GM21723 (cell line): ENCODE data around the gene MTHFR.

Source experiments
- ATAC-seq: cut with Tn5 transposase; IDR thresholded peaks from one replicate; pipeline ENCODE4 v1.9.1; 2021; ENCODE audit warnings: mild to moderate bottlenecking, moderate library complexity; ENCODE audit not compliant: unreplicated experiment

The MTHFR gene

DNA sequence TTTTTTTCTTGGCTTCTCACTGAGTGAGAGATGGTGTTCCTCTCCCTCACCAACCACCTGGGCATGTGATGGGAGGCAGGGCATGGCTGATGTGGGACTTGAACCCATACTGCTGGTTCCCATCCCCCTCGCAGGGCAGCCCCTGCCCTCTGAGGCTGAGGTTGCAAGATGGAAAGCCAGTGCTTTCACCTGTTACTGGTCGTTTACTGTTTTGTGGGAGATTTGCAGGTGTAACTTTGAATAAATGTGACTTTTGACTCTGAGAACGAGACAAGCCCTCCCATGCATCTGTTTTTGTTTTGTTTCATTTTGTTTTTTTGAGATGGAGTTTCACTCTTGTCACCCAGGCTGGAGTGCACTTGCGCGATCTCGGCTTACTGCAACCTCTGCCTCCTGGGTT is 22.2 kb downstream of the MTHFR start:
- no peak for ATAC-seq

DNA sequence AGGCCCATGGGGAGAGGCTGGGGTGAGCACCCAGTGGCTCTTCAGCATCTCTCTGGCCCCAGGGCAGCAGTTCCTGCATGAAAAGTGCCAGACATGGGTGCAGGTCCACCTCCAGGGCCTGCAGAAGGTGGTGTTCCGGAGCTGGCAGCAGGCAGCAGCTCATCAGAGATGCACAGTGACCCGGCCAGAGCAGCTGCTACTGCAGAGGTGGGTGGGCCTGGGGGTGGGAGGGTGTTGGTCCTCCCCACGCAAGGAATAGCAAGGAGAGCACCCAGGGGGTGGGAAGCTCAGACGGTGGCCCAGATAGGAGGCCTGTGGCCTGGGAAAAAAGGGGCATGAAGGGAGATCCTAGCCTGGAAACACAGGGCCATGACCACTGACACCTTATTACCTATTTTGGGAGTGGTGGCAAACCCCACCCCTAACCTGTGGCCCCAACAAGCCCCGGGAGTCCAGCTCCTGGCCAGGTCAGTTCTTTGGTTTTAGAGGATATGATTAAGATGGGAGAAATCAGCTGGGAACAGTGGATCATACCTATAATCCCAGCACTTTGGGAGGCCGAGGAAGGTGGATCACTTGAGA is 23.5 kb downstream of the MTHFR start:
- ATAC-seq, result no peak

DNA sequence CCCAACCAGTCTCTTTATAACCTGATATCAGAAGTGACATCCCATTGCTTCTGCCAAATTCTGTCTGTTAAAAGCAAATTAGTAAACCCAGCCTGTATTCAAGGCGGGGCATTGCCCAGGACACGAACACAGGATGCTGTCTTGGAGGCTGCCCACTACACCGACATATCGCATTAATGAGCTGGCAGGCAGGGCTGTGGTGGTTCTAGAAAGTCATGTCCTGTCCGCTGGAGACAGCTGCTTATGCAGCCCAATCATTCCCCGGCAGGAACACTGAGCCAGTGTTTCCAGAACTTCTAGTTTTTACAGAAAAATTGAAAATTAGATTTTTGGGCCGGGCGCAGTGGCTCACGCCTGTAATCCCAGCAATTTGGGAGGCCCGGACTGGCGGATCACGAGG is 24.5 kb downstream of the MTHFR start:
- ATAC-seq, result no peak

DNA sequence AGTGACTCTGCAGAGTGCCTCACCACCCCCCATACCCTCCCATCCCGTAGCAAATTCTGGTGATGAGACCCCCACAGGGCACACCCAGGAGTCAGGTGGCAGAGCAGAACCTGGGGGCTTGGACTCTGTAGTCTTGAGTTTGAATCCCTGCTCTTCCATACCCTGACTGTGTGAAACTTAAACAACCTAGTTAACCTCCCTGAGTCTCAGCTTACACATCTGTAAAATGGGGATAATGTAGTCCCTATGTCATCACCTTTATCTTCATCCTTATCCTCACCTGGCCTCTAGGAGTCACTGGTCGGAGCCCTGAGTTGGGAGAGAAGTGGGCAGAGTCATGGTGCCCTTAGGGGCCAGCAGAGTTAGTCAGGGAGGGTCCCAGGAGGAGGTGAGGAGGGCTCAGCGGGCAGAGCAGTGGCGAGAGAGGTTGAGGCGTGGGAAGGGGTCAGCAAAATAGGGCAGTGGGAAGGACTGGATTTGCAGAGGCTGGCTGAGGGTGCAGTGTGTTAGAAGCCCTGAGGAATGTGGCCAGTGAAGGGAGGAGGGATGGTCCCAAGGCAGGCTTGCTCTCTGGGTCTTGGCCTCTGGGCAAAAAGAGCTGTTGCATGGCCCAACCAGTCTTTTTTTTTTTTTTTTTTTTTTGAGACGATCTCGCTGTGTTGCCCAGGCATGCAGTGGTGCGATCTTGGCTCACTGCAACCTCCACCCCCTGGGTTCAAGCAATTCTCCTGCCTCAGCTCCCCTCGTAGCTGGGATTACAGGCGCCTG is 25.2 kb downstream of the MTHFR start:
- ATAC-seq, result no peak

DNA sequence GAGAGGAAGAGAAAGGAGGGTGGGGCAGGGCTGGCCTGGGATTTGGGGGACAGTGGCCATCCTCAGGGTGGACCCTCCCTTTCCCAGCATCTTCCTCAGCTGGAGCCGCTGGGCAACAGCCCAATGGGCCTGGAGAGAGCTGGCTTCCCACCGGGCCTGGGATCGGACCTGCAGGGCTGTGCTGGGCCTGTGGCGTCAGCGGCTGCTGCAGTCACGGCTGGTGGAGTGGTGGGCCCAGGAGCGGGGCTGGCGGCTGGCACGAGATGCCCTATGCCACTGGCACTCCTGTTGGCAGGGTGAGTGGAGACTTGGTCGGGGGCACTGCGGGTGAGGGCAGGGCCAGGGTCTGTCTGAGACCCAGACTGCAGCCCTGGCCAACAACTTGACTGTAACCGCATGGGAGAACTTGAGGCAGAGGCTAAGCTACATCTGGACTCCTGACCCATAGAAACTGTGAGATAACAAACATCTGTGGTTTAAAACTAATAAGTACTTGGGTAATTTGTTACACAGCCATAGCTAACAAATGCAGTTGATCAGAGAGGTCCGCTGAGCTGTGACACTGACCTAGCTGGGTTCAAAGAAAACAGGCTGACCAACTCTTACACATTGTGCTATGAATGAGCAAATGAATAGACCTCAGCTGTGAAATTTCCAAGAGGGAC is 25.9 kb downstream of the MTHFR start:
- no peak for ATAC-seq

DNA sequence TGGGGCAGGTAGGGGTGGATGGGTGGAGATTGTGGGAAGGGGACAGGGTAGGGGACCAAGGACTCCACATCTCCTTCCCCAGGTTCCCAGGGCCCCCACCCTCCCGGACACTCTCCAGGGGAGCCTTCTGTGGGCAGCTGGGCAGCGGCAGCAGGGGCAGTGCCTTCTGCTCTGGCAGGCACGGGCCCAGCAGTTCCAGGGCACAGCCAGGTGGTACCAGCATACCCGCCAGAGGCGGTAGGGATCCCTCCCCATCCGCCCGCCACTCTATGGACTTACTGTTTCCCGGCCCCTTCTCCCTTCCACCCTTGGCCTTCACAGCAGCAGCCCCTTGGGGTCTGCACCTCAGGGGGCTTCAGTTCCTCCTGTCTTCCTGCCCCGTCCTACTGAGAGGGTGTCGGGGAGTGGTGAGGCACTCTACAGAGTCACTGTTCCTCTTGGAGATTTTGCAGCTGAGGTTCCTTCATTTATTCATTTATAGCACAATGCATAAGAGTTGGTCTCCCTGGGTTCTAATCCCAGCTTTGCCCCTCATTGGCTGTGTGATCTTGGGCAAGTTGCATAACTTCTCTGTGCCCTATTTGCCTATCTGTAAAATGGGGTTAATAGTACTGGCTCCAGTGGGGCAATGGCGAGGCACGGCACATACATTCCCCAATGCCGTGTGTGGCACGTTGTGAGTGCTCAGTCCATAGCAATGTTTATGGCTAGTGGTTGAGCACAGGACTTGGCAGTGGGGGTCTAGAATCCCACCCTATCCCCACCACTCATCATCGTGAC is 26.7 kb downstream of the MTHFR start:
- no peak for ATAC-seq

DNA sequence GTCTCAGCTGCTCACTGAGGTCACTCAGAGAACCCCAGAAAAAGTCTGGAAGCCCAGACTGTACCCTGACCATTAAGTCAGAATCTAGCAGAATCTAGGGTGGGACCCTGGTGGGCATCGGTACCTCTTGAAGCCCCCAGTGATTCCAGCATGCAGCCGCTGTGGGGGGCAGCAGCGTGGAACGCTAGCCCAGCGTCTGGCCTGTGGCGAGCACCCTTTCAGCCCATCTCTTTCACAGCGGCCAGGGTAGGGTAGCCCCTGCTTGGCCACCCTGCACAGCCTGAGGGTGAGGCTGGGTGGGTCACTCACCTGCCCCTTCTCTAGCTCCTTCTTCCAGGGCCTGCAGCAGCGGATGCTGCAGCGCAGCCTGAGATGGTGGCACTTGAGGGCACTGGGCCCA is 27.4 kb downstream of the MTHFR start:
- ATAC-seq, result no peak

DNA sequence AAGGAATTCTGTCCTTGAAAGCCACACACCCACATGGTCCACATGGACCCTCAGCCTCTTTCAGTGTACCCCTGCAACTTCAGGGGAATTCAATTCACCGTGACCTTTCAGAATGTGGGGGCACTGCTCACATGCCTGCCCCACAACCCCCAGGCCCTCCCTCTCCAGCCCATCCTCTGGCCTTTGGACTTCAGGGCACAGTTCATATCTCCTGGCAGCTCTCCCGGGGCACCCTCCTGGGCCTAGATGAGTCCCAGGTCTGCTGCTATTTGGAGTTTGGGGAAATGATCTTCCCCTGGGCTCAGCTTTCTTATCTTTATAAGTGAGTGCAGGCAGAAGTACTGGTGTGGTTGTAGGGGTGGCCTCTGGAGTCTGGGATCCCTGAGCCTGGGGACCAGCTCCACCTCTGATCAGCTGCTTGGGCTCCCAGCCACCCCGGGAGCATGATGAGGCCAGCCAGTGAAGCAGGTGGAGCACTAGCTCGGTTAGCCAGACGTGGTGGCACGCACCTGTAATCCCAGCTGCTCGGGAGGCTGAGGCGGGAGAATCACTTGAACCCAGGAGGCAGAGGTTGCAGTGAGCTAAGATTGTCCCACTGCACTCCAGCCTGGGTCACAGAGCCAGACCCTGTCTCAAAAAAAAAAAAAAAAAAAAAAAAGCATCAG is 28.0 kb downstream of the MTHFR start:
- no peak for ATAC-seq

DNA sequence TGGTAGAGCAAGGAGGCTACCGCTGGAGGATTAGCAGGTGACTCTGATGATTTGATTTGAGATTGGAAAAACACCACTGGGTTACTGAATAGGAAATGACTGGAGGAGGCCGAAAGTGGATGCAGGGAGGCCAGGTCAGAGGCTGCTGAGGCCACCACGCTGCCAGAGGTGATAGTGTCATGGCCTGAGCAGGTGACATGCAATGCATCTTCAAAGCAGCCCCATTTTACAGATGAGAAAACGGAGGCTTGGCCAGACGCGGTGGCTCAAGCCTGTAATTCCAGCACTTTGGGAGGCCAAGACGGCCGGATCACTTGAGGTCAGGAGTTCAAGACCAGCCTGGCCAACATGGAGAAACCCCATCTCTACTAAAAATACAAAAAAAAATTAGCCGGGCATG is 31.0 kb downstream of the MTHFR start:
- ATAC-seq, result no peak

DNA sequence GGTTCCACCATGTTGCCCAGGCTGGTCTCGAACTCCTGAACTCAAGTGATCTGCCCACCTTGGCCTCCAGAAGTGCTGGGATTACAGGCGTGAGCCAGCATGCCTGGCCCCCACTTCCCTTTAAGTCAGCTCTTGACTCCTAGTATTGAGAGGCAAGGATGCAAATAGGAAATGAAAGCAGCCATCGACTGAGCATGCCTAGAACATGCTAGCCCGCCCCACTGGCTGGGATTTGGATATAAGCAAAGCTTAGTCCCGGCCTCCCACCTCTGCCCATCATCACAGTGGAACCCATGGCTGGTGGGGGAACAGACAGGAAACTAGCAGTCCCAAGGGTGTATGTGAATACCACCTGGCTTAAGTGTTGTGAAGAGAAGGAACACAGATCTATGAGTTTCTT is 33.3 kb downstream of the MTHFR start:
- no peak for ATAC-seq

DNA sequence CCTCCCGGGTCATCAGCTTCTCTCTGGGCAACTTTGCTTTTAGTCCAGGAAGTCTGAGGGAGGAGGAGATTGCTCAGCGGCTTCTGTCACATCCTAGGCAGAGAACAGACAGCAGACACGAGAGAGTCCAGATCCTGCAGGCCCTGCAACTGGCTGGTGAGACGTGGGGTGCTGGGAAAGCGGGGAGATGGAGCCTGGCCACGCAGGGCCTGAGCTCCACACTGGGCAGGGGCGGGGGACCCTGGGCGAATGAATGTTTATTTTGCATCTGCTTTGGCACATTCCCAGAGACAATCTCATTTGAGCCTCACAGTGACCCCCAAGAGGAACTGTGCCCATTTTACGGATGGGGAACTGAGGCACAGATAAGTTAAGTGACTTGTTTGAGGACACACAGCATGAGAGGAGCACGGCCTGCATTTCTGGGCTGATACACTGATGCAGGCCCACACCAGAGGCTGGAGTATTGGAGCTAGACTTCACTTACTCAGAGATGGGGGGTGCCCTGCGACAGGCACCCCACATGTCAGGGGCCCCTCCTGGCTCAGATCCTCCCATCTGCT is 34.2 kb downstream of the MTHFR start:
- no peak for ATAC-seq

DNA sequence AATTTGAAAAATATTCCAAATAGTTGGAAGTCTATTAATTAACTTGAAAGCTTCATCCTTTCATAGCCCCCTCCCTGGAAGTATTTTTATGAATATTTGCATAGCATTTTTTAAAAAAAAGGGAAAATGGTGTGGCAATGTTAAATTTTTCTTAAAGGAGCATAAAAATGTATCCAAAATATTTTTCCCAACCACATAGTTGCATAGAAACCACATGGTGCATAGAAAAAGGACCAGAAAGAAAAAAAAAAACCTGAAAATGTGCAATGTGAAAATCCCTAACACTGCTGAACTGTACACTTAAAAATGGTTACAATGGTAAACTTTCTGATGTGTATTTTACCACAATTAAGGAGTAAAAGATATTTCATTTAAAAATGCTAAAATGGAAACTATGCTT is 35.8 kb downstream of the MTHFR start:
- no peak for ATAC-seq

DNA sequence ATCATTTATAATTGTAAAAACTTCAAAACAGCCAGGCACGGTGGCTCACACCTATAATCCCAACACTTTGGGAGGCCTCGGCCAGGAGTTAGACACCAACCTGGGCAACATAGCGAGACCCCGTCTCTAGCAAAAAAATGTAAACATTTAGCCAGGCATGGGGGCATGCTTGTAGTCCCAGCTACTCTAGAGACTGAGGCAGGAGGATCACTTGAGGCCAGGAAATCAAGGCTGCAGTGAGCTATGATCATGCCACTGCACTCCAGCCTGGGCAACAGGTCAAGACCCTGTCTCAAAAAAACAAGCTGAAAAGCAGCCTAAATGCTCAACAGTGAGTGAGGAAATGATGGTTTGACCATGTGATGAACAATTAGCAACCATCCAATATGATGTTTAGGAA is 36.5 kb downstream of the MTHFR start:
- no peak for ATAC-seq

DNA sequence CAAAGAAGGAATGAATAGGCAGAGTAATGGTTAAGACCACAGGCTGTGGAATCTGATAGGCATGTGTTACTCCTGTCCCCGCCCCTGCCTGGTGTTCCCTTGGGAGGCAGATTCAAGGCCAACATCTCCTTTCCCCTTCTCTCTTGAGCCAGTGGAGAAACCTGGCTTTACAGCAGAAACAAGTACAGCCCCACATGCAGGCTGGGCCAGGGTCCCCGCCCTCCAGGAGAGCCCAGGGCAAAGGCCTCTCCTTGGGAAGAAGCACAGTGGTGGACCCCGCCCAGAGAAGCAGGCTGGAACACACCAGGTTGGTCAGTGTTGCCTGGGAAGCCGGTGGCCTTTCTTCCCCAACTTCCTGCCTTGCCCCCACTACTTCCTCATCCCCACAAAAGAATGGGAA is 36.9 kb downstream of the MTHFR start:
- no peak for ATAC-seq

DNA sequence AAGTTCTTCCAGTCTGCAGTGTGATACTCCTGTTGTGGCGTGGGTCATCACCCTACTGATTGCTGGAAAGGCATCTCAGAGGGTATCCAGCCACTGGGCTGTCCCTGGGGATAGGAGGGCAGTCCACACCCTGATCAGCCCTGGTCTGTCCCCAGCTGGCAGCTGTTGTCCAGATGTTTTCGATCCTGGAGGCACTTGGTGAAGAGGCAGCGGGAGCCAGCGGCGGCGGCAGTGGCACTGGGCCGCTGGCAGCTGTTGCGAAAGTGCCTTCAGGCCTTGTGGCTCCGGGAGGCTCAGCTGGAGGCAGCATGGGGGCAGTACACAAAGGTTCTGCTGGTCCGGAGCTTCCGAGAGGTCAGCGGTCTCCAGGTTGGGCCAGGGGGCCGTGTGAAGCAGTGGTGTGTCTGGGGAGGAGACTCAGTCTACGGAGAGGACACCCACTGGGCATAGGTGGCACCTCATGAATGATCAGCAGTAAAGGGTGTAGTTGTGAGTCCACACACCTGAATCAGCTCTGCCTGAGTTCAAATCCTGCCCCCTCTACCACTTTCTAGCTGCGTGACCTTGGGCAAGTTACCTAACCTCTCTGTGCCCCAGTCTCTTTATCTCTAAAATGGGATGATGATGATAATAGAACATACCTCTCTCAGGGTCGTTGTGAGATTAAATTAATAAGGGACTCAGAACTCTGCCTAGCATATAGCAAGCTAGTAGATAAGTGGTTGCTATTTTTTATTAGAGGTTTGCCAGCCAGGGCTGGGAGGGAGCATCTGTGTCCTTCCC is 37.7 kb downstream of the MTHFR start:
- no peak for ATAC-seq

DNA sequence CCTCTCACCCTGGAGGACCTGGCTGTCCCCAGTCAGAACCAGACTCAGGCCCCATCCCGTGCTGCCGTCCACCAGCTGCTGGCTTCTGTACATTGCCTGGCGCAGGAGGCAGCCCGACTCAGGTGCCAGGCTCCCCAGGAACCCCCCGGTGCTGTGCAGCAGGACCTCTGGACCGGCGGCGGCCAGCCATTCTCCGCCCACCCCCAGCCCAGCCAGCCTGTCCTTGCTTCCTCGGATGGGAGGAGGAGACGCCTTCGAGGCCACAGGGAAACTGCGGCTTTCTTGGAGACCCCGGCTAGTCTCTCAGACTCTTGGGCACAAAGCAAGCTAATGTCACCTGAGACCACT is 39.4 kb downstream of the MTHFR start:
- no peak for ATAC-seq

DNA sequence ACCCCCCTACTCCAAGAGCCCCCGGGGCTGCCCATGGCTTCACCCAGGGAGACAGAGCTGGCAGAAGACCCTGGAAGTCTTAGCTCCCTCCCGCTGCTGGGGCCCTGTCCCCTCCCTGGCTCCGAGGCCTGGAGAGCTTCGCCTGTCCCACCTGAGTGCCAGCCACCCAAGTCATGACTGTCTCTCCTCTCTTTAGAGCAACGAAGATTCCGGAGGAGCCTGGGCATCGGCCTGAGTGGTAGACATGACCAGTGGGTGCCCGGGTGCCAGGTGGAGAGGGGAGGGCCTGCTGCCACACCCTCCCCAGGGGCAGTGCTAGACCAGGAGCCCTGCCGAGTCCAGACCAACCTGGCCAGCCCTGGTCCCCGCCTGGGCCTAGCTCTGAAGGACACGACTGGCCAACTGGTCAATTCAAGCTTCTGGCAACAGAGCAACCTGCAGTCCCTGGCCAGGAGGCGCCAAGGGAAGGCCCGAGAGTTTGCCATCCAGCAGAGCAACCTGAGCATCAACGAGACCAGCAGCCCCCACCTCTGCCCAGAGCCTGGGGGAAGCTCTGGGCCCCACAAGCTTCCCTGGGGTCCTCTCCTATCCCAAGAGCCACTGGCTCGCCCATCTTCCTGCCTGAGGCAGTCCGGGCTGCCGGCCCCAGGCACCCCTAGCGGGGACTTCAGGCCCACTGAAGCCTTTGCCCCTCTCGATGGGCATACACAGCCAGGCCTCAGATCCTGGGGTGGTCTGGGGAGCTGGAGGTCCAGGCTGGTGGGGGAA is 39.9 kb downstream of the MTHFR start:
- no peak for ATAC-seq

DNA sequence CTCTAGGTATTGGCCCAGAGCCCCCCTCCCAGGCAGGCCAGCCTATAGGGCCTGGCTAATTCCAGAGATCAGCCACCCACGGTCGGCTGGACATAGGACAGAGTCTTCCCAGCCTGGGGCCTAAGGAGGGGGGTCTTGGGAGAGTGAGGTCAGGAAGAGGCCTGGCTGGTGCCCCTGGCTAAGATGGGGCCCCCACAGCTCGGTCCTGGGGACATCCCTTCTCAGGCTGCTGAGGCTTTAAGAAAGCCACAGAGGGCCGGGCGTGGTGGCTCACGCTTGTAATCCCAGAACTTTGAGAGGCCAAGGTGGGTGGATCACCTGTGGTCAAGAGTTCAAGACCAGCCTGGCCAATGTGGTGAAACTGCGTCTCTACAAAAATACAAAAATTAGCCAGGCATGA is 41.2 kb downstream of the MTHFR start:
- ATAC-seq, result no peak

DNA sequence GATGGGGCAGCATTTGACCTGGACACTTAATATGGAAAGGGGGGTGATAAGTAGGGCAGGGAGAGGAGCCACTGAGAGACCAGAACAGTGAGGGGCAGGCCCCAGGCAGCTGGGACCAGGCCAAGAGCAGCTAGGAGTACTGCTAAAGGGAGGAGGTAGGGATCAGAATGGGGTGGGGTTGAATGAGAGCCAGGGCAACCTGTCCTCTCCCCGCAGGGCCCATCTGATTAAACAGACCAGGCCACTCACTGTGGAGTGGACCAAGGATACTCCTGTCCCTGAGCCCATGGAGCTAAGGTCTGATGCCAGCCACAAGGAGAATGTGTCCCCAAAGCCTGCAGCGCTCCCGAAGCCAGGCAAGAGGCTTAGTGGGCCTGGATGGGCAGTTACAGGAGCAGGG is 41.6 kb downstream of the MTHFR start:
- no peak for ATAC-seq
